WERI-Rb-1 (cell line): ENCODE data around the gene NEO1.

ENCODE experiments used
- DNase-seq: peaks from one replicate; pipeline ENCODE4 v3.0.0-alpha.2; 2020
- H3K27ac ChIP-seq: fragments of 250-450 bp; sonication (Bioruptor Pico); 2 replicates; pipeline ENCODE4 v1.5.1; 2020; ENCODE audit warnings: mild to moderate bottlenecking, moderate library complexity
- H3K27me3 ChIP-seq: fragments of 250-450 bp; sonication (Bioruptor Pico); 2 replicates; pipeline ENCODE4 v1.5.1; 2021; ENCODE audit warnings: mild to moderate bottlenecking, low read depth, moderate library complexity; ENCODE audit not compliant: insufficient read depth, severe bottlenecking
- H3K36me3 ChIP-seq: fragments of 250-450 bp; sonication (Bioruptor Pico); 2 replicates; pipeline ENCODE4 v1.5.1; 2020; ENCODE audit warnings: mild to moderate bottlenecking, moderate library complexity
- H3K4me3 ChIP-seq: 2 replicates; pipeline ENCODE4 v1.5.1; 2011; ENCODE audit warnings: low read depth, mild to moderate bottlenecking, control low read depth, low read length
- H3K9me3 ChIP-seq: fragments of 250-450 bp; sonication (Bioruptor Pico); 2 replicates; pipeline ENCODE4 v1.5.1; 2021; ENCODE audit warnings: mild to moderate bottlenecking, moderate library complexity; ENCODE audit not compliant: severe bottlenecking
- CTCF ChIP-seq: IDR thresholded peaks from 2 replicates; pipeline ENCODE4 v1.5.1; 2011; ENCODE audit warnings: low read depth, mild to moderate bottlenecking, control low read depth, inconsistent platforms, low read length

The NEO1 gene

DNA sequence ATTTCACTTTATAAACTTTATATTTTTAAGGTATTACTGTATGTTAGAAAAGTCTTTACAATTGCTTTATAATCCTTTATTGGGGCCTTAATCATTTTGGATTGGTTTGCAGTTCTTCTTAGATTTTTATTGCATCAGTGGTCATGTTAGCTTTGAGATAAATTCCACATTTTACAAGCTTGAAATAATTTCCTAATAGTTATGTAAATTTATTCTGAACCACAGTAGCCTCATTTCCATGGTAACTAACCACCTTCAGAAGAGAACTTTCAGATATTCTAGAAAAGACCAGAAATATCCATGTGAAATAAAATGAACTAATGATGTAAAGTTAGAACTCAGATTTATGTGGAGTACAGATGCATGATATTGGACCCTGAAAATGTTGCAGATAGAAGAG is 94.2 kb downstream of the NEO1 start:
- H3K9me3 ChIP-seq, result no peaks in the 10 kb centered on the region
- no peak for TF ChIP-seq CTCF
- no peak overlapping the region for H3K4me3 ChIP-seq
- DNase-seq, result no peak
- H3K27ac ChIP-seq, result no peak overlapping the region
- no peaks in the 10 kb centered on the region for H3K27me3 ChIP-seq
- peaks cover 16% of the 10 kb centered on the region for H3K36me3 ChIP-seq

DNA sequence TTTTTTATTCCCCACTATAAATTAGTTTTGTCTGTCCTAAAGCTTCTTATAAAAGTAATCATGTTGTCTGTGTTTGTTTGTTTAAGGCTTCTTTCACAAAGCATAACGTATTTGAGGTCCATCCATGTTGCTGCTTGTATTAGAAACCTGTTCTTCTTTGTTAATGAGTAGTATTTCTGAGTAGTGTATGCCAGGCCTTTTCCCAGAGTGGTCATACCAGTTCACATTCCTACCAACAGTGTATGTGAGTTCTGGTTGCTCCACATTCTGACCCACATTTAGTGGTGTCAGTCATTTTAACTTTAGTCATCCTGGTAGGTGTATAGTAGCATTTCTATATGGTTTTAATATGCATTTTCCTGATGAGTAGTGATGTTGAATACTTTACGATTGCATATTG is 98.6 kb downstream of the NEO1 start:
- peaks cover 16% of the 10 kb centered on the region for H3K36me3 ChIP-seq
- H3K27me3 ChIP-seq, result no peaks in the 10 kb centered on the region
- H3K4me3 ChIP-seq, result no peak overlapping the region
- no peak overlapping the region for H3K27ac ChIP-seq
- no peaks in the 10 kb centered on the region for H3K9me3 ChIP-seq
- DNase-seq, result no peak
- TF ChIP-seq CTCF, result no peak

DNA sequence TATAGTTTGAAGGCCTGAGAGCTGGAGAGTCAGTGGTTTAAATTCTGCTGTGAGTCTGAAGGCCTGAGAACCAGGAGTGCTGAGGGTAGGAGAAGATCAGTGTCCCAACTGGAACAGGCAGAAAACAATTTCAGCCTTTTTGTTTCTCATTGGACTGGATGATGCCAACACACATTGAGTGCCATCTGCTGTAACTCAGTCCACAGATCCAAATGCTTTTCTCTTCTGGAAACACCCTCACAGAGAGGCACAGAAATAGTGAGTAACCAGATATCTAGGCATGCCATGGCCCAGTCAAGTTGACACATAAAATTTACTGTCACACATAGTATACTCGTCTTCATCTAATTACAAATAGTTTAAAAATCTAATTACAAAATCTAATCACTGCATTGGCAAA is 100.8 kb downstream of the NEO1 start:
- Histone ChIP-seq H3K27me3 (no peaks in the 10 kb centered on the region), H3K27ac (no peak overlapping the region), H3K36me3 (peaks cover 16% of the 10 kb centered on the region), H3K9me3 (no peaks in the 10 kb centered on the region), H3K4me3 (no peak overlapping the region)
- no peak for DNase-seq
- no peak for TF ChIP-seq CTCF

- no peak for DNase-seq
- Histone ChIP-seq H3K4me3 (no peak overlapping the region), H3K27me3 (no peaks in the 10 kb centered on the region), H3K27ac (no peak overlapping the region), H3K36me3 (peaks cover 16% of the 10 kb centered on the region), H3K9me3 (no peaks in the 10 kb centered on the region)
- TF ChIP-seq CTCF, result no peak
Observed at GRCh38 chr15:73153447-73153846, 101.2 kb downstream of the NEO1 start.

GRCh38 chr15:73156431-73157191 is 104.3 kb downstream of the NEO1 start:
- Histone ChIP-seq H3K27ac (no peak overlapping the region), H3K4me3 (no peak overlapping the region), H3K27me3 (no peaks in the 10 kb centered on the region), H3K9me3 (no peaks in the 10 kb centered on the region), H3K36me3 (peaks cover 9% of the 10 kb centered on the region)
- TF ChIP-seq CTCF, result no peak
- no peak for DNase-seq

GRCh38 chr15:73161546-73161945 is 109.3 kb downstream of the NEO1 start:
- TF ChIP-seq CTCF, result no peak
- Histone ChIP-seq H3K36me3 (peaks cover 23% of the 10 kb centered on the region), H3K27ac (no peak overlapping the region), H3K27me3 (no peaks in the 10 kb centered on the region), H3K4me3 (no peak overlapping the region), H3K9me3 (peaks cover 6% of the 10 kb centered on the region)
- DNase-seq, result no peak
